ENCODE results near the gene PIWIL1.

The PIWIL1 gene

DNA sequence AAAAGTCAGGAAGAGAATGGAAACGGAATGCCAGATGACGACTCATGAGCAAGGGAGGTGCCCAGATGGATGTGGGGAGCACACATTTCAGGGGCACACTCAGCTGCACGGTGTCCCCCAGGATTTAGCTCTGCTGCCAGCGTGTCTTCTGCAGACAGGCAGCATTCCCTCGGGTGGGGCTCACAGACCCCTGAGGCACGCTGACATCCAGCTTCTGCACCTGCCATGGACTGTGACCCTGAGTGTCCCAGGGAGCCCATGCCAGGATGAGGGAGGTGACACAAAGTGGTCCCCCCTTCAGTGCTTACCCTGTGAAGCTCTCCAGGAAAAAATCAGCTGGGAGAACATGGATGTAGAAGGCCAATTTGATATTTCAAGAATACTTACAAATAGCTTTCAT lies 84.2 kb downstream of the PIWIL1 start:
- H3K27ac ChIP-seq: no peak overlapping the region
- no peak for DNase-seq (ENCODE audit: low read depth, low spot score)

All from epithelial cell of prostate (primary cell).